ENCODE results near the gene ZFP36. TPM values are rescaled to one million over a fixed set of nuclear protein-coding genes. Genes with fewer than 3 reads are reported as not detected.

The ZFP36 gene
- total and polyA plus RNA-seq, 4 donors = 41.2 to 655 (median 172) TPM

DNA sequence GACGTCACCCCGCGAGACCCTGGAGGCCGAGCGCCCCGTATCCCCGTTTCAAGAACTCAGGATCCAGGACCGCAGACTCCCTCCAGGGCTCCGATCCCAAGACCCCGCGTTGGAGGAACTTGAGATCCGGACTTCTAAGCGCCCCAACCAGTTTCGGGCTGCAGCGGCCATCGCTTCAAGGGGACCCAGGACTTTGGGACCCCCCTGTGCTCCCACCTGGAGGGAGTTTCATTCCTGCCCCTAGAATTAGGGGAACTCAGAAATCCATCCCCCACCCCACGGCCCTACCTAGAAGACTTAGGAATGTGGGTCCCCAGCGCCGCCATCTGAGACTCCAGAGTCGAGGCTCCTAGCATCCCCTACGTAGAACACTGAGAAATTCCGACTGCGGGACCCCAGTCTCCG, 6.2 kb downstream of the ZFP36 start:
- peaks cover 2 to 24% (median 14%) of the 10 kb centered on the region in 4 donors for H3K36me3 ChIP-seq (ENCODE audit: control insufficient read depth in 4 of 4, insufficient read depth in 4 of 4, low read length in 4 of 4)
- no peaks in the 10 kb centered on the region for H3K27me3 ChIP-seq (ENCODE audit: control insufficient read depth in 3 of 3, insufficient read depth in 3 of 3, low read length in 2 of 3)
- 0% methylated on average over 24 of the region's 24 CpGs for WGBS, 2 donors
- peak overlapping the region; percentile 56 for H3K4me3 ChIP-seq
- peak overlapping the region; percentile 73 to 75 for H3K9ac ChIP-seq (ENCODE audit: insufficient read depth in 1 of 2, low read length in 2 of 2)
- H3K27ac ChIP-seq (ENCODE audit: low read depth in 1 of 2, low read length in 1 of 2) = peak overlapping the region; percentile 93 to 94
- TF ChIP-seq, protein P1, sequence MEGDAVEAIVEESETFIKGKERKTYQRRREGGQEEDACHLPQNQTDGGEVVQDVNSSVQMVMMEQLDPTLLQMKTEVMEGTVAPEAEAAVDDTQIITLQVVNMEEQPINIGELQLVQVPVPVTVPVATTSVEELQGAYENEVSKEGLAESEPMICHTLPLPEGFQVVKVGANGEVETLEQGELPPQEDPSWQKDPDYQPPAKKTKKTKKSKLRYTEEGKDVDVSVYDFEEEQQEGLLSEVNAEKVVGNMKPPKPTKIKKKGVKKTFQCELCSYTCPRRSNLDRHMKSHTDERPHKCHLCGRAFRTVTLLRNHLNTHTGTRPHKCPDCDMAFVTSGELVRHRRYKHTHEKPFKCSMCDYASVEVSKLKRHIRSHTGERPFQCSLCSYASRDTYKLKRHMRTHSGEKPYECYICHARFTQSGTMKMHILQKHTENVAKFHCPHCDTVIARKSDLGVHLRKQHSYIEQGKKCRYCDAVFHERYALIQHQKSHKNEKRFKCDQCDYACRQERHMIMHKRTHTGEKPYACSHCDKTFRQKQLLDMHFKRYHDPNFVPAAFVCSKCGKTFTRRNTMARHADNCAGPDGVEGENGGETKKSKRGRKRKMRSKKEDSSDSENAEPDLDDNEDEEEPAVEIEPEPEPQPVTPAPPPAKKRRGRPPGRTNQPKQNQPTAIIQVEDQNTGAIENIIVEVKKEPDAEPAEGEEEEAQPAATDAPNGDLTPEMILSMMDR (IDR thresholded peaks at IDR 0.05; ENCODE audit: control extremely low read depth, extremely low read depth) = no peak
- DNase-seq (no peak), ATAC-seq (ENCODE audit: insufficient read depth, low FRiP score) (no peak)
- H3K9me3 ChIP-seq (ENCODE audit: control insufficient read depth in 4 of 4, insufficient read depth in 3 of 4, low read length in 3 of 4) = no peaks in the 10 kb centered on the region
- H3K4me1 ChIP-seq (ENCODE audit: control insufficient read depth in 5 of 5, insufficient read depth in 5 of 5, low read length in 5 of 5) = peaks cover 0 to 58% (median 14%) of the 10 kb centered on the region in 5 donors

DNA sequence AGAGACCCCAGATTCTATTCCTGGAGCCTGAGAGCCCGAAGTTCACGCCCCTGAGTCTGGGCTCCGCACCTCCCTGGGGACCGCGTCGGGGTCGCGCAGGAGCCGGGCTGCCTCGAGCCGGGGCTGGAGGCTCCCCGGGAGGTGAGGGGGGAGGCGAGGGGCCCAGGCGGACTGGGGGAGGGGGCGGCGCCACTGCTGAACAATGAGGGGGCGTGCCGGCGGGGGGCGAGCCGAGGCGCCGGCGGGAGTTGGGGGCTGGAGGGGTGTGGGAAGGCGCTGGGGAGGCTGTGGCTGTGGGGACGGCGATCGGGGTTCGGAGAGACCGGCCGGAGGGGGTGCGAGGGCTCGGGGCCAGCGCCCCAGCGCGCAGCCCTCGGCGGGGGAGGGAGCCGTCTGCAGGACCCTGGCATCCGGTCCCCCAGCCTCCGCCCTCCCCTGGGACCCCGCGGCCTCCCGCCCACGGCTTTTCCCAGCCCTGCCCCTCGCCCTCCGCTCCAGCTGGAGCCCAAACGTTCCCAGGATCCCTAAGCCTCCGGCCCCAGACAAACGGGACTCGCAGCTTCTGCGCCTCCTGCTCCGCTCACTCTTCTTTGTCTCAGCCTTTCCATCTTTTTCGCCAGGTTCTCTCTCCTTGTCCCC, 6.7 kb downstream of the ZFP36 start:
- H3K9ac ChIP-seq (ENCODE audit: insufficient read depth in 1 of 2, low read length in 2 of 2) = peak overlapping the region; percentile 73 to 88
- peaks cover 0 to 52% (median 14%) of the 10 kb centered on the region in 5 donors for H3K4me1 ChIP-seq (ENCODE audit: control insufficient read depth in 5 of 5, insufficient read depth in 5 of 5, low read length in 5 of 5)
- peak overlapping the region; percentile 56 for H3K4me3 ChIP-seq
- peaks cover 0 to 20% (median 12%) of the 10 kb centered on the region in 4 donors for H3K36me3 ChIP-seq (ENCODE audit: control insufficient read depth in 4 of 4, insufficient read depth in 4 of 4, low read length in 4 of 4)
- DNase-seq (peak; percentile 89 to 91 (median 90)), ATAC-seq (ENCODE audit: insufficient read depth, low FRiP score) (no peak)
- peak overlapping the region; percentile 93 to 94 for H3K27ac ChIP-seq (ENCODE audit: low read depth in 1 of 2, low read length in 1 of 2)
- WGBS, 2 donors = 2 to 3% methylated on average over 26 to 54 of the region's 54 CpGs
- H3K27me3 ChIP-seq (ENCODE audit: control insufficient read depth in 3 of 3, insufficient read depth in 3 of 3, low read length in 2 of 3) = no peaks in the 10 kb centered on the region
- H3K9me3 ChIP-seq (ENCODE audit: control insufficient read depth in 4 of 4, insufficient read depth in 3 of 4, low read length in 3 of 4) = no peaks in the 10 kb centered on the region
- TF ChIP-seq, protein P1 (IDR thresholded peaks at IDR 0.05; ENCODE audit: control extremely low read depth, extremely low read depth) = no peak

DNA sequence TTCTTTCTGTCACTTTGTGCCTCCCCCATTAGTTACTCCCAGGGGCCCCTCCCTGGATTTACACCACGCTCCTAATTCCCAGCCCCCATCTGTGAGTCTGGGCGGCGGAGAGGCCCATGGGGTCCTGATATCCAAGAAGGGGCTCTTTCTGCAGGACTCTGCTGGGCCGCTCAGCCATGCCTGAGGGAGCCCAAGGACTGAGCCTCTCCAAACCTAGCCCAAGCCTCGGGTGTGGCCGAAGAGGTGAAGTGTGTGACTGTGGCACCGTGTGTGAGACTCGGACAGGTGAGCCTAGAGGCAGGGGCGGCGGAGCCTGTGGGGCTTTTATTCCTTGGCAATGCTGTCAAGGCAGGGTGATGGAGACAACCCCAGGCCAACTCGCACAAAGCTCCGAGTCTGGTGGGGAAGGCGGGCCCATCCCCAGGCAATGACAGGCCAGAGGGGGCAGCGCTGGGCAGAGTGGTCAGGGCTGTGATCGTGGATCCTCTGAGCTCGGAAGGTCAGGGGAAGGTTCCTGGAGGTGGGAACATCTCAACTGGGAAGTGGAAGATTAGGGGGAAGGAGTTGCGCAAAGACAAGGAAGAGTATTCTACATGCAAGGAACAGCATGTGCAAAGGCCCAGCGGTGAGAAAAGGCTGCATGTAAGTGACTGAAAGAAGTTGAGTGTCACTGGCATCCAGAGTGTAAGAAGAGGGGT, 7.4 kb downstream of the ZFP36 start:
- Histone ChIP-seq H3K4me1 (ENCODE audit: control insufficient read depth in 5 of 5, insufficient read depth in 5 of 5, low read length in 5 of 5) (peaks cover 0 to 46% (median 14%) of the 10 kb centered on the region in 5 donors), H3K27me3 (ENCODE audit: control insufficient read depth in 3 of 3, insufficient read depth in 3 of 3, low read length in 2 of 3) (no peaks in the 10 kb centered on the region), H3K36me3 (ENCODE audit: control insufficient read depth in 4 of 4, insufficient read depth in 4 of 4, low read length in 4 of 4) (peaks cover 4 to 25% (median 16%) of the 10 kb centered on the region in 4 donors), H3K27ac (ENCODE audit: low read depth in 1 of 2, low read length in 1 of 2) (peak overlapping the region; percentile 48 to 94), H3K9ac (ENCODE audit: insufficient read depth in 1 of 2, low read length in 2 of 2) (peak overlapping the region; percentile 66 to 88), H3K4me3 (peak overlapping the region; percentile 56), H3K9me3 (ENCODE audit: control insufficient read depth in 4 of 4, insufficient read depth in 3 of 4, low read length in 3 of 4) (no peaks in the 10 kb centered on the region)
- DNase-seq = no peak
- TF ChIP-seq, protein P1 (IDR thresholded peaks at IDR 0.05; ENCODE audit: control extremely low read depth, extremely low read depth) = no peak
- WGBS, 2 donors = 47 to 63% methylated on average over 18 of the region's 18 CpGs
- no peak for ATAC-seq (ENCODE audit: insufficient read depth, low FRiP score)
